Activated CD8-positive, alpha-beta memory T cell treated with anti-CD3 and anti-CD28 coated beads for 36 hours (primary cell): Measurements from ENCODE around the gene EME2. TPM values are rescaled to one million over a fixed set of nuclear protein-coding genes. Genes with fewer than 3 reads are reported as not detected.

Source experiments
- CTCF ChIA-PET: fragments of 350-600 bp; sonication (Branson Sonifier 250); formaldehyde crosslinking; loops from one replicate; lab custom pipeline; 2021; ENCODE audit warnings: antibody characterized with exemption; lab: Charles Lee
- POLR2A ChIA-PET: fragments of 350-600 bp; sonication (Branson Sonifier 250); formaldehyde crosslinking; loops from one replicate; lab custom pipeline; 2021; ENCODE audit warnings: antibody characterized with exemption; lab: Charles Lee
- total RNA-seq, 2 experiments: library from RNA; stranded (reverse); gene quantifications; one replicate each; pipeline ENCODE4 v1.2.3, GENCODE V29; 2021

EME2 gene
- total RNA-seq, 2 experiments from 2014 or later, result 20.3 TPM

DNA sequence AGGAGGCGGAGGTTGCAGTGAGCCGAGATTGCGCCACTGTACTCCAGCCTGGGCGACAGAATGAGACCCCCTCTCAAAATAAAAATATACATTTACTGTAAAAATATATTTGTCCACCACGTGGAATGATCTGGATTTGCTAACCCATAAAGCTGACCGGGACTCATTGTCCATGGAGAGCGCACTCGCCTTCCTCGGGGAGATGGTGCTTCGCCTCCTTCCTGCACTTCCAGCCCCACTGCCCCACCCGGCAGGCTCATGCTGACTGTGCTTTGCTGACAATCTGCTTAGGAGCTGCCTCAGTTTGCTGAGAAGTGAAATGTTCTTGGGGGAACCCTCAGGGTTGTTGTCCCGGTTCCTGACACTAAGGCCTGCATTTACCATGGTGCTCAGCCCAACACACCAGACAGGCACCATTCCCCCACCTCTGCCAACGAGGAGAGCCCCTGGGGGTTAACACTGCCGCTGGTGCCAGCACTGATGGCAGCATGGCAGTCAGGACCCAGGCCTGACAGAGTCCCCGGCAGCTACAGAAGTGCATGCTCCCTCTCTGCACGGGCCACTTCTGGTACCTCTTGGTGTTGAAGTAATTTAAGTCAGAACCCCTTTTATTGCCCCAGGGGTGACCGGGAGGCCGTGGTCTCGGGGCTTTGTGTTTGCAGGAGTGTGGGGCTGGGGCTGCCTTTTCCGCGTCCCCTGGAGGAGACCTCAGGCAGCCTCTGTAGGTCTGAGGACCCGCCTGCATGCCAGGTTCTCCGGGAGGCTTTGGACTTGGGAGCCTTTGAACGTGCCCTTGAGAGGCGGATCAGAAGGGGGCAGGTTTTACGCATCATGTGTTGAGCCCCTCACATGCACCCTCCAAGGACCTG, 12.6 kb downstream of the EME2 start:
- ChIA-PET POLR2A (interaction anchor here (1.1 kb wide), 1 partner anchor 13 kb away, joined by 3 read pairs; no protein-coding TSS in a partner anchor), CTCF (interaction anchor here (0.6 to 1.8 kb wide), 3 partner anchors 355 to 1784 kb away, joined by 3 to 4 read pairs (median 4); no protein-coding TSS in a partner anchor)

DNA sequence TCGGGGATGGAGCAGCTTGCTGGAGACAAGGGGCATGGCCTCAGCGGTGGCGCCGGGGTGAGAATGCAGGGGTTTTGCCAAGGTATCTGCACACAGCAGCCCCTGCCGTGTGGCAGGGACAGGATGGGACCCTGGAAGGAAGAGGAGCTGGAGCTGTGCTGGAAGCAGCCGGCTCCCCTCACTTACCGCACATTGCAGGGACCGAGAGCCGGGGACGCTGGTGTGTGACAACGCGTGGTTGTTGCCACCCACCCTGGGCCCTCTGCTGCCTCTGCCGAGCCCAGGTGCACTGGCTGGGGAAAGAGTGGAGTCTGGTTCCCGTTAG, 13.2 kb downstream of the EME2 start:
- ChIA-PET POLR2A (interaction anchor here (1.1 kb wide), 1 partner anchor 14 kb away, joined by 3 read pairs; no protein-coding TSS in a partner anchor), CTCF (interaction anchor here (1.1 kb wide), 1 partner anchor 1042 kb away, joined by 4 read pairs; no protein-coding TSS in a partner anchor)

DNA sequence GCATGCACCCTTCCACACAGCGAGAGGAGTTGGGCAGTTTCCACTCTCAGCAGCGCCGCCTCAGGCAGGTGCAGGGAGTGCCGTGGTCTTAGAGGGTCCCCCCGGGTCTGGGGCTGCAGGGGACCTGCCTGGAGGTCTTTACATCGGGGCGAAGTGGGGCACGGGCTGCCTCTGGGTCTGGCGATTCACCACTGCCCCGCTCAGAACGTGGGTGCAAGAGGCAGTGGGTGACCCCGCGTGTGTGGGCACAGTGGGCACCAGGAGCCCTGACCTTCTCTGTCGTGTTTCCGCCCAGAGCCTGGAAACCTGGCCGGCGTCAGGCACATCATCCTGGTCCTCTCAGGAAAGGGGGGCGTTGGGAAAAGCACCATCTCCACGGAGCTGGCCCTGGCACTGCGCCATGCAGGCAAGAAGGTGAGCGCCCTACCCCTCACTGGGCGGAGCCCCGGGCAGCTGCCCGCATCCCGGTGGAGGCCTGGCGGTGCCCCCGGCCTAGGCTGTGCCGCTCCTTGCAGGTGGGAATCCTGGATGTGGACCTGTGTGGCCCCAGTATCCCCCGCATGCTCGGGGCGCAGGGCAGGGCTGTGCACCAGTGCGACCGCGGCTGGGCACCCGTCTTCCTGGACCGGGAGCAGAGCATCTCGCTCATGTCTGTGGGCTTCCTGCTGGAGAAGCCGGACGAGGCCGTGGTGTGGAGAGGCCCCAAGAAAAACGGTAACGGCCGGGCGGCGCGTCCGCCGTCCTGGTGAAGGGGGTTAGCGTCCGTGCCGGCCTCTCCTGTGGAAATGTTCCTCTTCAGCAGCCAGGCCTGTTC, 13.8 kb downstream of the EME2 start:
- ChIA-PET CTCF (no interaction called here), POLR2A (no interaction called here)

DNA sequence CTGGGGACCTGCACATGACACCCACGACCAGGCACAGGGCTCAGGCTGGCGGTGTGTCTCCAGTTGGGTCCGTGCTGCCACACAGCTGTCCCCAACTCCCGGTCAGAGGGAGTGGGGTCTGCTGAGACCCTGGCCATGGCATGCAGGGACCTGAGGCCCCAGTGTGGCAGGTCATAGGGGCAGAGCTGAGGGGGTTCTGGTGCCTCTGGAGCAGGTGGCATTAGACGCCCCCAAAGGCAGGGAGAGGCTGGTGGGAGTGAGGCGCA, 14.4 kb downstream of the EME2 start:
- ChIA-PET CTCF (no interaction called here), POLR2A (no interaction called here)

DNA sequence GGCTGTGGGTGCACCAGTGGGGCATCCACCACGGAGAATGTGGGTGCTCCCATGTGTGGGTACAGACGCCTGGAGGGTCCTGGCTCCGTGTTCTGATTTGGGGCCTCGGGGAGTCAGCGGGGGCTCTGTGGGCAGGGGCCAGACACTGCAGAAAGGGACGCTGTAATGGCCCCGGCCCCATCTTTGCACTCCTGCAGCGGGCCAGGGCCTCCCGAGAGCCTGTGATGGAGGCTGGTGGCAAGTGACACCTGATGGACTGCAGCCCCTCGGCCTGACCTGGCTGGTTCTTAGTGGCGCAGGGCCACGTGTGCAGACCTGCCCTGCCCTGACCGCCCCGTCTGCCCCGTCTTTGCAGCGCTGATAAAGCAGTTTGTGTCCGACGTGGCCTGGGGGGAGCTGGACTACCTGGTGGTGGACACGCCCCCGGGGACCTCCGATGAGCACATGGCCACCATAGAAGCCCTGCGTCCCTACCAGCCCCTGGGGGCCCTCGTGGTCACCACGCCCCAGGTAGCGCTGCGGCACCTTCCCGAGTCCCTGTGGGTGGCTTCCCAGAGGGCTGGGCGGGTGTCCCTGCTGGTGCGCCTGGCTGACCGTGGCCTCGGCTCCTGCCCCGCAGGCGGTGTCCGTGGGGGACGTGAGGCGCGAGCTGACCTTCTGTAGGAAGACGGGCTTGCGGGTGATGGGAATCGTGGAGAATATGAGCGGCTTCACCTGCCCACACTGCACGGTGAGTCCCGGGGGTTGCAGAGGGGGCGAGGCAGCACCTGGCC, 14.9 kb downstream of the EME2 start:
- ChIA-PET POLR2A (no interaction called here), CTCF (no interaction called here)

DNA sequence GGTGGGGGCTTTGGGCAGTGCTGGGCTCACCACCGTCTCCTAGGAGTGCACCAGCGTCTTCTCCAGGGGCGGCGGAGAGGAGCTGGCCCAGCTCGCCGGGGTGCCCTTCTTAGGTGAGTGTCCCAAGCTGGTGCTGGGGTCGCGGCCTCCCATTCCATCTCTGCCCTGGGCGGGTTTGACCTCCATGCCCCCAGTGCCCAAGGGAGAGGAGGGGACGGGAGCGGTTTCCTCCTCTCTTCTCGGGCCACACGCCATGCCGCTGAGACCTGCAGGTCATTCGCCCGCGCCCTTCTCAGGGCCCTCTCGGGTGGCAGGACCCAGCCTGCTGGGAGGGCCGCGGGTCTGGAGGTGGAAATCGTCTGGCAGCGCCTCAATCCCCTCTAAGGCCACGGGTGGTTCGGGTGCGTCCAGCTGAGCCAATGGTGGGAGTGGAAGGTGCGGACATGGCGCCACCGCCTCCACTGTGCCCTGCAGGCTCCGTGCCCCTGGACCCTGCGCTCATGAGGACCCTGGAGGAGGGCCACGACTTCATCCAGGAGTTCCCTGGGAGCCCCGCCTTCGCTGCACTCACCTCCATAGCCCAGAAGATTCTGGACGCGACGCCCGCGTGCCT, 15.6 kb downstream of the EME2 start:
- CTCF ChIA-PET, result no interaction called here

DNA sequence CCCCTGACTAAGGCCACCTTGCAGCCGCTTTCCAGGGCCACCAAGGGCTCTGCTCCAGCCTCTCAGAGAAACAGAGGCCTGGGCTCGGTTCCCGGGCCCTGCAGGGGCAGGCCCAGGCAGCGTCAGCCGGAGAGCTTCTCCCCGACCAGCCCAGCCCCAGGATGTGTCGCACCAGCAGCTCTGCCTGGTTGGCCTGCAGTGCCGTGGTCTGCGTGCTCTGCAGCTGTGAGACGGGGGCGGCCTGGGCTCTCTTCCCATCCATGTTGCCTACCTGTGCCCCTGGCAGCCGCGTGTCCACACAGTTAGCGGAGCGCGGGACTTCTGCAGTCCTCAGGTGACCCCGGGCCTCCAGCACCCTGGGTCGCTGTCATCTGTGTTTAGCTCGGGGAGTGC, 16.1 kb downstream of the EME2 start:
- ChIA-PET POLR2A (no interaction called here), CTCF (no interaction called here)

More for the DNA sequence above, 15.6 kb downstream of the EME2 start:
- POLR2A ChIA-PET, result no interaction called here

DNA sequence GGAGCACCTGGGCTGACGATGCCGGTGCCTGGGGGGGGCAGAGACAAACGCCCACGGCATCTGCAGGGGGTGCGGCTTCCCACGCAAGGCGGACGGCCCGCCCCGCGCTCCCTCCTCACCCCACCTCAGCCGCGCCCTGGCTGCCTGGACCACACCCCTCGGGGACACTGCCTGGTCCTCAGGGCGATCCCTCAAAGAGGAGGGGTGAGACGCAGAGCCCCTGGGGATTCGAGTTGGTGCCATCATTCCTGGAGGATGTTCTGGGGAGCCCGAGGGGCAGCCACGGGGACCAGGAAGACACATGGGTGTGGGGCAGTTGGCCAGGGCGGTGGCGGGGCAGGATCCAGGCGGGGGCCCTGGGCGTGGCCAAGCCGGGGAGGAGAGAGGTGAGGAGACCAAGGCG, 17.0 kb downstream of the EME2 start:
- ChIA-PET POLR2A (no interaction called here), CTCF (no interaction called here)

DNA sequence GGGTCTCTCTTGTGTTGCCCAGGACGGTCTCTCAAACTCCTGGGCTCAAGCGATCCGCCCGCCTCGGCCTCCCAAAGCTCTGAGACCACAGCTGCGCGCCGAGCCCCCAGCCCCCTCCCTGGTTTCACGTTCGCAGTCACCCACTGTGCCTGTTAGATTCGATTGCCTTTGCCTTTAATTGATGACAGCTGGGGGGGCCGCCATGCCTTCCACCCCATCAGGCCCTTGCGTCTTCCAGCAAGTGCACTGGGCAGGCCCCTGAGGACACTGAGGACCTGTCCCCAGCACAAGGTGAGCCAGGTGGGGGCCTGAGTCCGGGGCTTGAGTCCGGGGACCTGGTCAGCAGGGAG, 17.6 kb downstream of the EME2 start:
- POLR2A ChIA-PET, result no interaction called here

DNA sequence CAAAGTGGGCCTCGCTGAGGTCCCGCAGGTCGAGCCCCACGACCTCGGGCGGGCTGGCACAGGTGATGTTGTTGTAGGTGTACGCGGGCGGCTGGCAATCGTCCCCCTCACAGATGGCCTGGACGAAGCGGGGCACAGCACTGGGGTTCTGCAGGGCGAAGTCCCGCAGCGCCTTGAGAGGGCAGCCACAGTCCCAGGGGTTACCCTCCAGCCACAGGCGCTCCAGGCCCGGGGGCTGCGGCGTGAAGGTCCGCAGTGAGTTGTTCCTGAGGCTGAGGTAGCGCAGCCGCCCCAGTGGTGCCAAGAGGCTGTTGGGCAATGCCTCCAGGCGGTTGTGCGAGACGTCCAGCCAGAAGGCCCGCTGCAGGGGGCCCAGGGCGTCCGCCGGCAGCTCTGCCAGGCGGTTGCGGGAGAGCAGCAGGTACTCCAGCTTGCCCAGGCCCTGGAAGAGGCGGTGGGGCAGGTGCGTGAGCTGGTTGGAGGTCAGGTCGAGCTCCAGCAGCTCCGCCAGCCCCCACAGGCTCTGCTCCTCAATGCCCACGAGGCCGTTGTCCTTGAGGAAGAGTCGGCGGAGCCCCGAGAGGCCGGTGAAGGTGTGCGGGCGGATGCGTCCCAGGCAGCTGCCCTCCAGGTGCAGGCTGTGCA, 18.1 kb downstream of the EME2 start:
- POLR2A ChIA-PET, result interaction anchor here (0.6 kb wide), 1 partner anchor 148 kb away, joined by 6 read pairs; no protein-coding TSS in a partner anchor

More for the DNA sequence above, 17.6 kb downstream of the EME2 start:
- CTCF ChIA-PET, result no interaction called here

DNA sequence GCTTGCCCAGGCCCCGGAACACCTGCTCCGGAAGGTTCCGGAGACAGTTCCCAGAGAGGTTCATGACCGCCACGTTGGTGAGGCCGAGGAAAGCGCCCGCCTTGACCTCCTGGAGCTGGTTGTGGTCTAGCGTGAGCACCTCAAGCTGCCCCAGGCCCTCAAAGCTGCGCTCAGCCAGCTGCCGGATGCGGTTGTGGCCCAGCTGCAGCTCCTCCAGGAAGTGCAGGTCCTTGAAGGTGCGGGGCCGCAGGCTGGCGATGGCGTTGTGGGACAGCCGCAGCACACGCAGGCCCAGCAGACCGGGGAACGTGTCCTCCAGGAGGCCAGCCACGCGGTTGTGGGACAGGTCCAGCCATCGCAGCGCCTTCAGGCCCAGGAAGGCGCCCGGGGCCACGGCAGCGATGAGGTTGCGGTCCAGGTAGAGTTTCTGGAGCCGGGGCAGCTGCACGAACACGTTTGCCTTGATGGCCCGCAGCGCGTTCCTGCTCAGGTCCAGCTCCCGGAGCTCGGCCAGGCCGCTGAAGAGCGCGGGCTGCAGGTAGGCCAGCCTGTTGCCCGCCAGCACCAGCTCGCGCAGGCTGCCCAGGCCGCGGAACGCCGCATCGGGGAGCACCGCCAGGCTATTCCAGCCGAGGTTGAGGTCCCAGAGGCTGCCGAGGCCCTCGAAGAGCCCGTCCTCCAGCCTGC, 18.8 kb downstream of the EME2 start:
- CTCF ChIA-PET, result no interaction called here
- POLR2A ChIA-PET, result interaction anchor here (0.6 to 0.7 kb wide), 2 partner anchors 9 to 148 kb away, joined by 5 to 6 read pairs; partner anchors contain the start of genes NUBP2 and SPSB3

More for the DNA sequence above, 18.1 kb downstream of the EME2 start:
- CTCF ChIA-PET, result no interaction called here

DNA sequence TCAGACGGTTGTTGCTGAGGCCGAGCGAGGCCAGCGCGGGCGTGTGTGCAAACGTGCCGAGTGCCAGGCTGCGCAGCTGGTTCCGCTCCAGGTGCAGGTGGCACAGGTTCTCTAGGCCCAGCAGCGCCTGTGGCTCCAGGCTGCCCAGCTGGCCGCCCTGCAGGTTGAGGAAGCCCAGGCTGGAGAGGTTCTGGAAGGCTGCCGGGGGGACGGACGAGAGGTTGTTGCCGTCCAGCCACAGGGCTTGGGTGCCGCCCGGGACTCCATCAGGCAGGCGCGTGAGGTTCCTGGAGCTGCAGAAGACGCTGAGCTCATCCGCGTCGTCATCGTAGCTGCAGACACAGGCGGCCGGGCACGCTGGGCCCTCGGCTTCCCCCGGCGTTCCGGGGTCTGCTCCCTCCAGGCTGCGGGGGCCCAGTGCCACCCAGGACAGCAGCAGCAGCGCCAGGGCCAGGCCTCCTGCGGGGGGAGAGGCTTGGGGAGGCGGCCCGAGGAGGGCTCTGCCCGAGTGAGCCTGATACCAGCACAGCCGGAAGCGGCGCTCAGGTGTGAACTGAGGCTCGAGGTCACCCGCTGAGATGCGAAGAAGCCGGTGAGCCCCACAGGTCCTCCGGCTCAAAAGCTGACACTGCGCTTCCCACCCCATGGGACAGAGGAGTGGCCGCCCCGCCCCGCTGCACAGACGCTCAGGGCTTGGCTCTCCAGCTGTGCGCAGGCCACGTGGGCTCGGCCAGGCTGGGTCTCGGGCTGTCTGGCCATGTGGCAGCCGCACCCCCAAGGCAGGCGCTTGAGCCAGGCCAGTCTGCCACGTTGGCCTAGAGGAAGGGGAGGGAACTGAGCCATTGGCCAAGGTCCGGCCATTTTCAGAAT, 19.6 kb downstream of the EME2 start:
- ChIA-PET POLR2A (interaction anchor here (0.7 kb wide), 1 partner anchor 9 kb away, joined by 5 read pairs; the partner anchor contains the start of genes NUBP2 and SPSB3), CTCF (interaction anchor here (0.9 kb wide), 1 partner anchor 10 kb away, joined by 3 read pairs; no protein-coding TSS in a partner anchor)

DNA sequence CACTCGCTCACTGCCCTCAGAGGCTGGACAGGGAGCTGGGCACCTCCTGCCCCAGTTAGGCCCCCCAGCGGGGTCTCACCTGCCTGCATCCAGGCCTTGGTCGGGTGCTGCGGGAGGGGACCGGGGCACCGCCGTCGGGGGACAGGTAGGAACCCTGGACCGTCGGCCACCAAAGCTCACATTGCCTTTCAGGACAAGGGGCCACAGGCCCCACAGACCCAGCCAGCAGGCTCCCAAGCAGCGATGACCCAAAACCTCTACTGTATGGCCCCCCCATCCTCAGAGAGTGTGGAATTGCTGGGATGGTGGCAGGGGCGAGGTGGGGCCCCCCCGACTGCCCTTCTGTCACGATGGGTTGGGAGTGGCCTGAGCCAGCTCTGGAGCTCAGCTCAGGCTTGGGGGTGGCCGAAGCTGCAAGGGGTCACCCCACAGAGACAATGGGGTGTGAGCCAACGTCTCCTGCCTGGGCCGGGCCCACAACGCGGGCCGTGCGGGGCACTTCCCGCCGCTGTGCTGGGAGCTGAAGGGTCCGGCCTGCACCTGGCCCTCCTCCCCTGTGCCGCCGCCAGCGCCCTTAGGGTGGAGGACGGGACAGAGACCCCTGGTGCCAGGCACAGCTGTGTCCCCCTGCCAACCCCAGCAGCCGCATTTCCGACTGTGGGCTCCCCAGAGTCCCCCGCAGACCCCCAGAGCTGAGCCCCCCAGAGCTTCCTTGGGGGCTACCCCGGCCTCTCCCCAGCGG, 20.4 kb downstream of the EME2 start:
- POLR2A ChIA-PET, result no interaction called here
- CTCF ChIA-PET, result interaction anchor here (0.9 to 1.3 kb wide), 2 partner anchors 9 to 10 kb away, joined by 3 read pairs; partner anchors contain the start of genes NUBP2 and SPSB3

DNA sequence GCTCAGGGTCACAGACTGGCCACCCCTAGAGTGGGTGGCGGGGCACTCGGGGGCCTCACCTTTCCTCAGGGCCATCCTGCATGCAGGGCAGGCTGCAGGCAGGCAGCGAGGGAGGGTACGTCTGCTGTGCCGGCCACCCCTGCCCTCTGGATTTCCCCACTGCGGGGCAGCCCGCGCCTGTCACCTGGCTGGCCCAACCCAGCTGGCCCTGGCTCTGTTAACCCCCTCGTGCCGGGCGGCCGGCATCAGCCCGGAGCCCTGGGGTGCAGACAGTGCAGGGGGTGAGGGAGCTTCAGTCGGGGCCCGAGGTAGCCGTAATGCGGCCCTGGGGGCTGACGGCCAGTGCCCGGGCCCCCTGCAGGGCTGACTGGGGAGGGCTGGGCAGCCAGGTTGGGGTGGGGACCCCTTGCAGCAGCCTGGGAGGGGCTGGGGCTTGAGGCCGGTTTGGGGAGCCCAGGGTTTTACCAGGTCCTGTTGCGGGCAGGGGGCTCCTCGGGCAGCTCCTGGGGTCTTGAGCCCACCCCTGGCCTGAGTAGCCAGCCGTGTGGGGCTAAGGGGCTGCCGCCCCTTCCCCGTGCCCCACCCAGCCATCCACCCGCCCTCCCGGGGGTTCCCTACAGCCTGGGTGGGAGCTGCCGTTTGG, 21.1 kb downstream of the EME2 start, which contains the start of gene IGFALS:
IGFALS (minus strand) TSS at position 128 of the 643 bp plus-strand sequence; CDS start at position 75, 53 bp downstream.
- CTCF ChIA-PET, result interaction anchor here (1.3 kb wide), 1 partner anchor 11 kb away, joined by 3 read pairs; the partner anchor contains the start of genes NUBP2 and SPSB3
- POLR2A ChIA-PET, result no interaction called here

DNA sequence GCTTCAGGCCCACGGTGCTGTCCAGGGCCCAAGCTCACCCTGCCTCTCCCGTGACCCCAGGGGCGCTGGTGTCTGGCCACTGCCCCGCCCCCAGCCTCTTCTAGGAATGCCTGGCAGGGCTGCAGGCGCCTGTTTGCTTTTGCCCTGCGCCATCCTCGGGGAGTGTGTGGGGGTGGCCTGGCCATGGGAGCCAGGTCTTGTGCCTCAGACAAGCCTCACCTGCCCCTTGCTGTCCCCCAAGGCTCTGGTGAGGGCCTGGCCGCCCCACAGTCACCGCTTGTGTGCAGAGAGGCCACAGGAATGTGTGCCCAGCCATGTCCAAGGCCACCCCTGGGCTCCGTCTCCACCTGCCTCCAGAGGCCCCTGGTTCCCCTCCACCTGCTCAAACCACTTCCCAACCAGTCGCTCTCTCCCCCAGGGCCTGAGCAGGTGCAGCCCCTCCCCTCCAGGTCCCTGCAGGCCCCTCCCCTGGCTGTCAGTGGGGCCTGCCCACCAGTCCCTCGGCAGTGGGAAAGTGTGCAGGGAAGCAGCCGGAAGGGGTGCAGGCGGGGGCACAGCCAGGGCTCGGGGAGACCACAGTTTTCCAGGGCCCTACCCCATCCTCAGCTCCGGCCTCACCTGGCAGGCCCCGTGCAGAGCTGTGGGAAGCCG, 21.7 kb downstream of the EME2 start:
- POLR2A ChIA-PET, result no interaction called here
- CTCF ChIA-PET, result interaction anchor here (1.3 kb wide), 1 partner anchor 12 kb away, joined by 3 read pairs; the partner anchor contains the start of genes NUBP2 and SPSB3
